Sigmoid colon (tissue), 7 donors: Measurements from ENCODE around the gene CHSY3. TPM values are rescaled to one million over a fixed set of nuclear protein-coding genes. Genes with fewer than 3 reads are reported as not detected.
A peak's percentile ranks its signal among the peaks of the same experiment; 100 is the strongest.

Experiments used
- DNase-seq: peaks from one replicate; pipeline ENCODE4 v3.0.0-alpha.2; 2019
- H3K27ac ChIP-seq, 4 donors: fragments of 200-600 bp; sonication (generic); one replicate each; pipeline ENCODE4 v1.5.1; 2016 to 2019; ENCODE audit warnings: mild to moderate bottlenecking in 1 of 4
- H3K27me3 ChIP-seq, 3 donors: fragments of 200-600 bp; sonication (generic); one replicate each; pipeline ENCODE4 v1.5.1; 2019; ENCODE audit warnings: mild to moderate bottlenecking in 1 of 3
- H3K36me3 ChIP-seq, 4 donors: fragments of 200-600 bp; sonication (generic); one replicate each; pipeline ENCODE4 v1.5.1; 2016 to 2019
- H3K4me1 ChIP-seq, 4 donors: fragments of 200-600 bp; sonication (generic); one replicate each; pipeline ENCODE4 v1.5.1; 2017 to 2019
- H3K4me3 ChIP-seq, 4 donors: fragments of 200-600 bp; sonication (generic); one replicate each; pipeline ENCODE4 v1.5.1; 2017 to 2019; ENCODE audit warnings: mild to moderate bottlenecking in 2 of 4, moderate library complexity in 1 of 4
- H3K9me3 ChIP-seq, 4 donors: fragments of 200-600 bp in 3 of 4; sonication (generic) in 3 of 4; one replicate each; pipeline versions ENCODE4 v1.5.1 to v1.6.1; 2013 to 2019
- EP300 ChIP-seq, 4 donors: sonication (generic); formaldehyde crosslinking; IDR thresholded peaks; one replicate each; pipeline ENCODE4 v1.6.1; 2017; ENCODE audit warnings: antibody characterized with exemption in 4 of 4
- POLR2A ChIP-seq, 2 donors: fragments of 450-650 bp; IDR thresholded peaks; one replicate each; pipeline ENCODE4 v1.6.1; 2016; ENCODE audit warnings: antibody characterized with exemption in 2 of 2, mild to moderate bottlenecking in 2 of 2, moderate library complexity in 2 of 2
- POLR2AphosphoS5 ChIP-seq, 4 donors: sonication (generic); formaldehyde crosslinking; IDR thresholded peaks; one replicate each; pipeline ENCODE4 v1.6.1; 2017; ENCODE audit warnings: antibody characterized with exemption in 4 of 4
- WGBS, 2 donors: extraction: QIAGEN DNeasy Blood & Tissue Kit; methylation state at CpG; one replicate each; pipeline ENCODE4 v1.1.7; 2013; 5-methylcytosine and 5-hydroxymethylcytosine counted together
- intact Hi-C: fragments of 100-400 bp; cut with DNase I; formaldehyde crosslinking; loops from one replicate; pipeline ENCODE4 v1.15.1; 2023
- polyA plus RNA-seq, 3 donors: library from polyadenylated mRNA; stranded (reverse); fragments of 200-250 nt; gene quantifications; one replicate each; pipeline ENCODE4 v1.2.3, GENCODE V29; 2013
- total RNA-seq, 4 donors: library from RNA; depleted of rRNA; stranded (reverse); fragments of >200 nt; gene quantifications; one replicate each; pipeline ENCODE4 v1.1.0, GENCODE V29; 2016
- TF ChIP-seq, protein P1 (sequence below), 4 experiments: fragments of 450-650 bp in 3 of 4; fragments of 200-600 bp in 1 of 4; IDR thresholded peaks; one replicate each; pipeline ENCODE4 v1.5.1; 2016 to 2019; ENCODE audit warnings: antibody characterized with exemption in 4 of 4, mild to moderate bottlenecking in 3 of 4, moderate library complexity in 2 of 4
- donor health status: healthy with polysubstance abuse.
- donor health status: Bipolar disorder and iron deficiency.
- donor health status: healthy.

The CHSY3 gene
- total and polyA plus RNA-seq, 7 donors: under 0.01 to 3.3 (median 1.2) TPM; not detected in 1

DNA sequence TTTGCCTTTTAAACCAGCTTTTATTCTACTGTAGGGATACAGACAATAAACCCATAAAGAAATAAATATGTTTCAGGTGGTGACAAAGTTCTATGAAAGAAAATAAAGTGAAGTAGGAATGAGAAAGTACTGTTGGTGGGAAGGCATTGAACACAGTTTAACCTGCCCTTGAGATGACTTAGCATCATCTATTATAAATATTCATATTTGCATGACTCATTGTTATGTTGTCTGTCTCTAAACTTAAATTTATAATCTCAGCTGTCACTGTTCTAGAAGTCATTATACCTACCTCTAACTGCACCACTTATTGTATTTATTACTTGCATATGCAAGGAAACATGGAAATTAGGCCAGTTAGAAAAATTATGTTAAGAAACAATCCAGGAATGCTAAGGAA, 202.2 kb downstream of the CHSY3 start:
- no peaks in the 10 kb centered on the region for H3K27me3 ChIP-seq
- peaks cover 0 to 36% (median 14%) of the 10 kb centered on the region in 4 donors for H3K4me1 ChIP-seq
- no peaks in the 10 kb centered on the region for H3K9me3 ChIP-seq
- DNase-seq: no peak
- TF ChIP-seq POLR2A (IDR thresholded peaks at IDR 0.05) (no peak), EP300 (IDR thresholded peaks at IDR 0.05) (no peak), POLR2AphosphoS5 (IDR thresholded peaks at IDR 0.05) (no peak)
- TF ChIP-seq, protein P1, sequence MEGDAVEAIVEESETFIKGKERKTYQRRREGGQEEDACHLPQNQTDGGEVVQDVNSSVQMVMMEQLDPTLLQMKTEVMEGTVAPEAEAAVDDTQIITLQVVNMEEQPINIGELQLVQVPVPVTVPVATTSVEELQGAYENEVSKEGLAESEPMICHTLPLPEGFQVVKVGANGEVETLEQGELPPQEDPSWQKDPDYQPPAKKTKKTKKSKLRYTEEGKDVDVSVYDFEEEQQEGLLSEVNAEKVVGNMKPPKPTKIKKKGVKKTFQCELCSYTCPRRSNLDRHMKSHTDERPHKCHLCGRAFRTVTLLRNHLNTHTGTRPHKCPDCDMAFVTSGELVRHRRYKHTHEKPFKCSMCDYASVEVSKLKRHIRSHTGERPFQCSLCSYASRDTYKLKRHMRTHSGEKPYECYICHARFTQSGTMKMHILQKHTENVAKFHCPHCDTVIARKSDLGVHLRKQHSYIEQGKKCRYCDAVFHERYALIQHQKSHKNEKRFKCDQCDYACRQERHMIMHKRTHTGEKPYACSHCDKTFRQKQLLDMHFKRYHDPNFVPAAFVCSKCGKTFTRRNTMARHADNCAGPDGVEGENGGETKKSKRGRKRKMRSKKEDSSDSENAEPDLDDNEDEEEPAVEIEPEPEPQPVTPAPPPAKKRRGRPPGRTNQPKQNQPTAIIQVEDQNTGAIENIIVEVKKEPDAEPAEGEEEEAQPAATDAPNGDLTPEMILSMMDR (IDR thresholded peaks at IDR 0.05): no peak
- no peak overlapping the region for H3K27ac ChIP-seq
- H3K4me3 ChIP-seq: no peak overlapping the region
- H3K36me3 ChIP-seq: no peaks in the 10 kb centered on the region
- intact Hi-C loops: no loop called here

DNA sequence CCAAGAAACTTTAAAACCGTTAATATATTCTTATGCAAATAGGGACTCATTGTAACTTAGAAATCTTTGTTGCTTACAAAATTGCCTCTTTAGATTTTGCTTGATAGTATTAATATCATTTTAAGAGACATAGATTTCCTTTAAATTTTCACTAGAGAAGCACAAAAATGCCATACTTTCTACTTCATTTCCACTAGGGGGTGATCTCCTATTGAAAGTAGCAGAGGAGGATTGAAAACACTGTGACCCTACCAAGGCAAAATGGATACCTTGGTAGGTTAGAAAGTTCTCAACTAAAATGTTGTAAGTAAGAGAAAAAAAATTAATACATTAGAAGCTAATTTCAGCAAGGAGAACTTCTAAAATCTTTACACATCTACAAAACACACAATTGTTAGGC, 204.9 kb downstream of the CHSY3 start:
- 46 to 53% methylated on average over 1 of the region's 1 CpG for WGBS, 2 donors
- intact Hi-C loops: no loop called here

DNA sequence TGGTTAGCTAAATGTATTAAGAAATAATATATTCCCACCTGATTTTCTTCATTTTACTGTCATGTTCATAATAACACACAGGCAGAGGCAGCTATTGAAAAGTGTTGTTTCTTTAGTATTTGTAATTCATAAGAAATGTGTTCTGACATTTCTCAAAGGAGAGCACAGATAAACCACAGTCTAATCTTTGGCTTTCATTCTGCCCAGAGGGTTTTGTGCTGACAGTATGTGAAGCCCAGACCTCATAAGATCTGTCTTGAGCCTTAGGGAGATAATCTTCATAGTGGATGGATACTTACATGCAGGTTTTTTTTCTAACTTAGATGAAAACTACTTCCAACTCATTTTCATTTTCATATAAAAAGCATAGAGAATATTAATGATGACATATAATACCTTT, 206.1 kb downstream of the CHSY3 start:
- intact Hi-C loops: no loop called here
- Histone ChIP-seq H3K27ac (no peak overlapping the region), H3K36me3 (no peaks in the 10 kb centered on the region), H3K4me1 (peaks cover 0 to 18% (median 5%) of the 10 kb centered on the region in 4 donors), H3K27me3 (no peaks in the 10 kb centered on the region), H3K4me3 (no peak overlapping the region), H3K9me3 (no peaks in the 10 kb centered on the region)
- no peak for DNase-seq
- no peak for TF ChIP-seq POLR2AphosphoS5 (IDR thresholded peaks at IDR 0.05)
- TF ChIP-seq, protein P1 (IDR thresholded peaks at IDR 0.05): no peak
- TF ChIP-seq EP300 (IDR thresholded peaks at IDR 0.05): no peak
- no peak for TF ChIP-seq POLR2A (IDR thresholded peaks at IDR 0.05)

More for the DNA sequence above, 204.9 kb downstream of the CHSY3 start:
- DNase-seq: no peak
- no peaks in the 10 kb centered on the region for H3K27me3 ChIP-seq
- no peak overlapping the region for H3K27ac ChIP-seq
- H3K4me1 ChIP-seq: peaks cover 0 to 29% (median 9%) of the 10 kb centered on the region in 4 donors
- TF ChIP-seq POLR2AphosphoS5 (IDR thresholded peaks at IDR 0.05) (no peak), POLR2A (IDR thresholded peaks at IDR 0.05) (no peak)
- TF ChIP-seq, protein P1 (IDR thresholded peaks at IDR 0.05): peak in 2 of 4 experiments; percentile 33 to 41
- no peaks in the 10 kb centered on the region for H3K36me3 ChIP-seq
- no peaks in the 10 kb centered on the region for H3K9me3 ChIP-seq
- no peak overlapping the region for H3K4me3 ChIP-seq

DNA sequence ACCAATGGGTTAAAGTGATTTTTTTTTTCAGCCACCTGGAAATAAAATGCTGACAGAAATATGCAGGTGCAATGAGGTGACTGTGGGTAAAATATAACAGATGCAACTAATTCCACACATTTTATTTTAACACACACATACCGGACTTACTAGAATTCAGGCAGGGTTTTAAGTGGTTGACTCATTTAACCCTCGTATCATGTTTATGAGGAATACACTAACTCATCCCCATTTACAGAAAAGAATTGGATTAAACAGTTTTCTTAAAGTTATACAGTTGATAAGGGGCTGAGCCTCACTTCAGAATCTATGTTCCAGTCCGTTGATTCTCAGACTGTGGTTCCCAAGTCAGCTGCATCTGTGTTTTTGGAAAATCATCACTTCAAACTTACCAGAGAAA, 207.5 kb downstream of the CHSY3 start:
- no peak for TF ChIP-seq EP300 (IDR thresholded peaks at IDR 0.05)
- H3K27me3 ChIP-seq: no peaks in the 10 kb centered on the region
- DNase-seq: no peak
- no peak overlapping the region for H3K4me3 ChIP-seq
- no peaks in the 10 kb centered on the region for H3K9me3 ChIP-seq
- H3K36me3 ChIP-seq: no peaks in the 10 kb centered on the region
- intact Hi-C loops: no loop called here
- 52 to 70% methylated on average over 3 of the region's 3 CpGs for WGBS, 2 donors
- H3K27ac ChIP-seq: no peak overlapping the region
- H3K4me1 ChIP-seq: peaks cover 0 to 9% (median 6%) of the 10 kb centered on the region in 4 donors

DNA sequence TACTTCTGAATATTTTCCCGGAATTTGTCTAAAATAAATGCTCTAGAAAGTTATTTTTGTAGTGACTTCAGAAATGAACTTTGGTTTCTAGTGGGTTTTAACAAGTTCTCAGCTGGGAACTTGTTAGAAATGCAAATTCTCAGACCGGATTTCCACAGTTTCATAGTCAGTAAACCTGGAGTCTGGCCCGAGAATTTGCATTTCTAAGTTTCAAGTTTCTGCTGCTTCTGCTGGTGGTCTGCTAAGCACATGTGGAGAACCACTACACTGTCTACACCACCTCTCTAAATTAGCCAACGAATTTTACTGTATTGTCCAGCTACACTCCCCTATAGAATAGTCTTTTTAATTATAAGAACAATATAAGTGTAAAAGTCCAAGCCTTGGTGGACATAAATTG, 208.0 kb downstream of the CHSY3 start:
- H3K27ac ChIP-seq: no peak overlapping the region
- no peak overlapping the region for H3K4me3 ChIP-seq
- no peaks in the 10 kb centered on the region for H3K27me3 ChIP-seq
- no peak for DNase-seq
- TF ChIP-seq, protein P1 (IDR thresholded peaks at IDR 0.05): no peak
- TF ChIP-seq POLR2A (IDR thresholded peaks at IDR 0.05) (no peak), POLR2AphosphoS5 (IDR thresholded peaks at IDR 0.05) (no peak), EP300 (IDR thresholded peaks at IDR 0.05) (no peak)
- H3K9me3 ChIP-seq: no peaks in the 10 kb centered on the region
- 65 to 79% methylated on average over 4 of the region's 4 CpGs for WGBS, 2 donors
- peaks cover 0 to 7% (median 5%) of the 10 kb centered on the region in 4 donors for H3K4me1 ChIP-seq
- H3K36me3 ChIP-seq: no peaks in the 10 kb centered on the region
- intact Hi-C loops: no loop called here
